Activated T-helper 1 cell treated with anti-CD3 and anti-CD28 coated beads, Interleukin-2, amount 50 U/mL, for 16 hours (primary cell): ENCODE measurements around the gene ANKRD1.

Experiments used
- DNase-seq, 2 donors: peaks; one replicate each; pipeline ENCODE4 v3.0.0-alpha.2; 2020; ENCODE audit warnings: low read depth in 1 of 2, low spot score in 1 of 2

Gene ANKRD1

GRCh38 chr10:90862908-90863514, 57.9 kb downstream of the ANKRD1 start:
- no peak for DNase-seq
